Embryonic facial prominence (tissue), 1 donor: ENCODE results near the gene ZDHHC12.

ENCODE experiments used
- DNase-seq: peaks from one replicate; pipeline ENCODE4 v3.0.0-alpha.2; 2016; ENCODE audit errors: extremely low spot score

The ZDHHC12 gene

GRCh38 chr9:128685636-128686489, 38.1 kb downstream of the ZDHHC12 start:
- DNase-seq, result no peak

- DNase-seq, result peak; percentile 46
Observed at GRCh38 chr9:128684325-128685199, 39.4 kb downstream of the ZDHHC12 start.

GRCh38 chr9:128684065-128684324, 39.9 kb downstream of the ZDHHC12 start:
- no peak for DNase-seq

- no peak for DNase-seq
Observed at GRCh38 chr9:128683340-128684064, 40.4 kb downstream of the ZDHHC12 start.

GRCh38 chr9:128677794-128678193, 46.1 kb downstream of the ZDHHC12 start:
- DNase-seq, result no peak

DNA sequence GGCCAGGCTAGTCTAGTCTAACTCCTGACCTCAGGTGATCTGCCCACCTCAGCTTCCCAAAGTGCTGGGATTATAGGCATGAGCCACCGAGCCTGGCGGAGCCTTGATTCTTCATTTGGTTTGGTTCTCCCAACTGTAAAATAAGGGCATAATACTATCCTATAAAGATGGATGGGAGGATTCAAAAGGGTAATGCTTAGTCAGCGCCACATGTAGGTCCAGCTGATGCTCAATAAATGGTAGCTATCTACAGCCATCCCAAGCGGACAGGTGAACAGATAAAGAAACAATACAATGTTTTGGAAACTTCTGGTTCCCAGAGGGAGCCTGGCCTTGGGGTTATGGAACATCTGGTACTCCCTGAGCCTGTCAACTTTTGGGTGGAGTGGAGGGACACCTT, 48.5 kb downstream of the ZDHHC12 start:
- no peak for DNase-seq
